ENCODE measurements around the gene EPS15. TPM values are rescaled to one million over a fixed set of nuclear protein-coding genes. Genes with fewer than 3 reads are reported as not detected.

Gene EPS15
- total RNA-seq, 2 donors from 2014 or later, result 40.3 to 55.8 TPM

GRCh38 chr1:51432146-51432545 lies 86.9 kb downstream of the EPS15 start:
- no peak overlapping the region for H3K9ac ChIP-seq (ENCODE audit: low read depth in 2 of 2, low read length in 2 of 2)
- no peaks in the 10 kb centered on the region for H3K27me3 ChIP-seq
- H3K27ac ChIP-seq, result no peak overlapping the region
- no peaks in the 10 kb centered on the region for H3K9me3 ChIP-seq
- H3K36me3 ChIP-seq, result no peaks in the 10 kb centered on the region
- no peak overlapping the region for H3K4me3 ChIP-seq
- no peak for TF ChIP-seq CTCF (IDR thresholded peaks at IDR 0.05)
- H3K4me1 ChIP-seq, result no peaks in the 10 kb centered on the region
- intact Hi-C loops (cut with DNase I), result no loop called here
- no peak for DNase-seq

- TF ChIP-seq CTCF (IDR thresholded peaks at IDR 0.05), result no peak
- DNase-seq, result no peak
- Histone ChIP-seq H3K9me3 (no peaks in the 10 kb centered on the region), H3K27ac (no peak overlapping the region), H3K9ac (ENCODE audit: low read depth in 2 of 2, low read length in 2 of 2) (no peak overlapping the region), H3K27me3 (no peaks in the 10 kb centered on the region), H3K4me3 (no peak overlapping the region), H3K4me1 (no peaks in the 10 kb centered on the region), H3K36me3 (no peaks in the 10 kb centered on the region)
- intact Hi-C loops (cut with DNase I), result no loop called here
These were observed 91.6 kb downstream of the EPS15 start for GRCh38 chr1:51427438-51427837.

GRCh38 chr1:51425955-51426354 lies 93.1 kb downstream of the EPS15 start:
- no peak overlapping the region for H3K27ac ChIP-seq
- no peaks in the 10 kb centered on the region for H3K36me3 ChIP-seq
- H3K4me3 ChIP-seq, result no peak overlapping the region
- no peak overlapping the region for H3K9ac ChIP-seq (ENCODE audit: low read depth in 2 of 2, low read length in 2 of 2)
- DNase-seq, result no peak
- H3K9me3 ChIP-seq, result no peaks in the 10 kb centered on the region
- intact Hi-C loops (cut with DNase I), result no loop called here
- no peak for TF ChIP-seq CTCF (IDR thresholded peaks at IDR 0.05)
- H3K4me1 ChIP-seq, result no peaks in the 10 kb centered on the region
- H3K27me3 ChIP-seq, result no peaks in the 10 kb centered on the region

- no peaks in the 10 kb centered on the region for H3K36me3 ChIP-seq
- intact Hi-C loops (cut with DNase I), result no loop called here
These were observed 93.8 kb downstream of the EPS15 start for GRCh38 chr1:51425273-51425672.

GRCh38 chr1:51423073-51423821 lies 95.8 kb downstream of the EPS15 start:
- H3K4me3 ChIP-seq, result no peak overlapping the region
- no peaks in the 10 kb centered on the region for H3K9me3 ChIP-seq
- no peaks in the 10 kb centered on the region for H3K4me1 ChIP-seq
- intact Hi-C loops (cut with DNase I), result no loop called here
- no peak for DNase-seq
- TF ChIP-seq CTCF (IDR thresholded peaks at IDR 0.05), result no peak
- no peak overlapping the region for H3K9ac ChIP-seq (ENCODE audit: low read depth in 2 of 2, low read length in 2 of 2)
- no peak overlapping the region for H3K27ac ChIP-seq
- no peaks in the 10 kb centered on the region for H3K36me3 ChIP-seq
- H3K27me3 ChIP-seq, result no peaks in the 10 kb centered on the region

More at GRCh38 chr1:51425273-51425672, 93.8 kb downstream of the EPS15 start:
- Histone ChIP-seq H3K27ac (no peak overlapping the region), H3K9ac (ENCODE audit: low read depth in 2 of 2, low read length in 2 of 2) (no peak overlapping the region), H3K9me3 (no peaks in the 10 kb centered on the region), H3K27me3 (no peaks in the 10 kb centered on the region), H3K4me3 (no peak overlapping the region), H3K4me1 (no peaks in the 10 kb centered on the region)
- no peak for TF ChIP-seq CTCF (IDR thresholded peaks at IDR 0.05)
- DNase-seq, result no peak
